ENCODE data around the gene TMPRSS3. TPM values are rescaled to one million over a fixed set of nuclear protein-coding genes. Genes with fewer than 3 reads are reported as not detected.

The TMPRSS3 gene
- total and polyA plus RNA-seq, 9 of the 15 experiments (the other 6 are each of a cell fraction or from before 2014, with no cell fraction given) = 0.07 TPM; not detected in 8

- intact Hi-C loops (cut with micrococcal nuclease) = no loop called here
- 53% methylated on average over 7 of the region's 7 CpGs for WGBS (ENCODE audit: insufficient coverage, low coverage, missing lambda C conversion rate)
- no peak overlapping the region for H3K4me3 ChIP-seq
- ATAC-seq (no peak), DNase-seq (ENCODE audit: extremely low read depth in 1 of 4, low spot score in 3 of 4) (no peak), FAIRE-seq (no peak)
- no peaks in the 10 kb centered on the region for H3K27me3 ChIP-seq (ENCODE audit: control insufficient read depth in 2 of 2, insufficient read depth in 2 of 2, low read length in 2 of 2)
- BruUV-seq (replicated peaks) = no TSS peak
- H4K20me1 ChIP-seq (replicated peaks; ENCODE audit: control insufficient read depth, insufficient read depth, low read length) = no peaks in the 10 kb centered on the region; the same call in 1 of the 2 replicates
- H3K4me2 ChIP-seq (ENCODE audit: insufficient read depth, low read length) = no peak overlapping the region
- no peaks in the 10 kb centered on the region for H3K79me2 ChIP-seq (ENCODE audit: control insufficient read depth, insufficient read depth, low read length)
- H2AFZ ChIP-seq (ENCODE audit: low read depth, low read length) = no peak overlapping the region
- peaks cover 4% of the 10 kb centered on the region; the same call in 2 of the 3 replicates for H3K36me3 ChIP-seq (ENCODE audit: control insufficient read depth, insufficient read depth, low read length)
- H3K9me3 ChIP-seq (replicated peaks; ENCODE audit: control insufficient read depth, insufficient read depth, low read depth, low read length) = no peaks in the 10 kb centered on the region
- peaks cover 3% of the 10 kb centered on the region for H3K9me1 ChIP-seq (ENCODE audit: control insufficient read depth, insufficient read depth, low read length)
- ChIA-PET POLR2A (no interaction called here), CTCF (ENCODE audit: low intra/inter-chr PET ratio) (no interaction called here)
- no peak overlapping the region for H3K27ac ChIP-seq (ENCODE audit: extremely low read depth, low read depth, low read length)
- in situ Hi-C loops (cut with MboI) = no loop called here
- H3K9ac ChIP-seq (ENCODE audit: insufficient read depth in 1 of 2, low read depth in 2 of 2, low read length in 2 of 2) = no peak overlapping the region
- peaks cover 8 to 31% of the 10 kb centered on the region in 2 experiments; a peak in 4 of 5 replicates for H3K4me1 ChIP-seq (replicated peaks in 1 of 2; ENCODE audit: control insufficient read depth in 2 of 2, insufficient read depth in 2 of 2, low read length in 2 of 2)
- TF ChIP-seq ZNF512 (tag; IDR thresholded peaks at IDR 0.05) (no peak), SP2 (IDR thresholded peaks at IDR 0.05; ENCODE audit: extremely low read depth, low read depth, low read length, poor library complexity, severe bottlenecking) (no peak), BCLAF1 (IDR thresholded peaks at IDR 0.05; ENCODE audit: borderline replicate concordance in 1 of 2, control insufficient read depth in 1 of 2, low read depth in 2 of 2, low read length in 1 of 2) (no peak), XRCC3 (IDR thresholded peaks at IDR 0.05) (no peak), MGA (IDR thresholded peaks at IDR 0.05) (no peak)
Measured at GRCh38 chr21:42409366-42409765, 13.5 kb upstream of the TMPRSS3 start.
